ENCODE results near the gene JPH4.
"Not testable (repeated sequence)": the region's sequence is repeated elsewhere in the genome, so short reads cannot be mapped to it uniquely, and the experiment has no call there.

JPH4 gene

GRCh38 chr14:23544511-23545447, 33.8 kb downstream of the JPH4 start:
- DNase-seq, result no peak

- DNase-seq, result no peak
Observed at GRCh38 chr14:23543403-23543802, 35.2 kb downstream of the JPH4 start.

DNA sequence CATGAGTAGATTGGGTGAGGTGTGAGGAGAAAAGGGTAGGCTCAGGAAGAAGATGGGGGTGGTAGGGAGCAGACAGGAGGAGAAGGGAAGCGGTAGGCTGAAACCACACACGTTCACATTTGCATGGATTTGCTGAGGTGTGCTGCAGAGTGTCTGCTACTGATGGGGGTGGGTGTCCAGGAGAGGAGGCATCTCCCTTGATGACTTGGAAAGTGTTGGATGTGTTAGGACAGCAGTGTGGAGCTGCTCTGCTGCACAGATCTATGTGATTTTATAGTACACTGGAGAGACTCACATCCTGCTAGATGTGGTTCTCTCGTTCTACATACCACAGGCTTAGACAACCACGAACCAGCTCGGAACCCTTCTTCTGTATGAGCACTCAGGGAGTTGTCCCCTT, 36.3 kb downstream of the JPH4 start:
- DNase-seq, result no peak

DNA sequence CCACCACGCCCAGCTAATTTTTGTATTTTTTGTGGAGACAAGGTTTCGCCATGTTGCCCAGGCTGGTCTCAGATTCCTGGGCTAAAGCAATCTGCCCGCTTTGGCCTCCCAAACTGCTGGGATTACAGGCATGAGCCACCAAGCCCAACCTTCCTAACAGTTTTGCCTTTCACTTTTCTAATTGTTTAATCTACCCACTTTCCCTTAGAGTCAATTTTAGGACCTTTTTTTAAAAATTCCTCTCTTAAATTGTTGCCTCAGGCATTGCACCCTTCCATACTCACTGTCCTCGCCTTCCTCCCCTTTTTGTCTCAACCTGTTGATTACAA, 38.5 kb downstream of the JPH4 start:
- no peak for DNase-seq

DNA sequence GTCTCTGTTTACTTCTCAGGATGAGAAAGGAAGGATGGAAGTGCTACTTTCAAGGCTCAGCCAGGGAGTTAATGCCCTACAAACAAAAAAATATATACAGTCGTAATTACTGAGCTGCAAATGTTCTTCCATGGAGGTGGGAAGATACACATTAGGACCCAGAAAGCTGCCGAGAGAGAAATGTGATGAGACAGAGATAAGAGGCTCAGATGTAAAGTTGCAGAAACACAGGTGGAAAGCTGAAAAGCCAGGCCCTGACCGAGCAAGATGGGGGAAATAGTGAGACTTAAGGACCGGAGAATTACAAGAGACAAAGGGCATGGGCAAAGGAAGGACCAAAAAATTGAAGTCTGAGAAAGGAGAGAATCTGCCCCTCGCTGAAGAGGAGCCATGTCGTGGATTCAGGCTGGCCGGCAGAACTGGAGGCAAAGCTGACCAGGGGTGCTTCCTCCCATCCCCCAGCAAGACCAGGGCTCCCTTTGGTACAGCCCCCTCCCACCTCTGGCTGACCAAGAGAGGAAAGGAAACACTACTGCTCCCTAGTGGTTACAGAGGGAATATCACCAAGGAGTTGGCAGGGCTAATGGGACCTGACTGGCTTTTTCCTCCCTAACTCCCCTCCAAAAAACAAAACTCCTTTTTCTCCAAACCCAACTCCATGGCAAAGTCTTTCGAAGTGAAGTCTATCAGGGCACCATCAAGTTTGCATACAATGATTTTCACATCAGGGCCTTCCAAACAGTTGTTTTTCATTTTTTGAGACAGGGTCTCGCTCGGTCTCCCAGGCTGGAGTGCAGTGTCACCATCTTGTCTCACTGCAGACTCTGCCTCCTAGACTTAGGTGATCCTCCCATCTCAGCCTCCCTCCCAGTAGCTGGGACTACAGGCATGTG, 39.1 kb downstream of the JPH4 start:
- no peak for DNase-seq

GRCh38 chr14:23538785-23539184, 39.8 kb downstream of the JPH4 start:
- no peak for DNase-seq

DNA sequence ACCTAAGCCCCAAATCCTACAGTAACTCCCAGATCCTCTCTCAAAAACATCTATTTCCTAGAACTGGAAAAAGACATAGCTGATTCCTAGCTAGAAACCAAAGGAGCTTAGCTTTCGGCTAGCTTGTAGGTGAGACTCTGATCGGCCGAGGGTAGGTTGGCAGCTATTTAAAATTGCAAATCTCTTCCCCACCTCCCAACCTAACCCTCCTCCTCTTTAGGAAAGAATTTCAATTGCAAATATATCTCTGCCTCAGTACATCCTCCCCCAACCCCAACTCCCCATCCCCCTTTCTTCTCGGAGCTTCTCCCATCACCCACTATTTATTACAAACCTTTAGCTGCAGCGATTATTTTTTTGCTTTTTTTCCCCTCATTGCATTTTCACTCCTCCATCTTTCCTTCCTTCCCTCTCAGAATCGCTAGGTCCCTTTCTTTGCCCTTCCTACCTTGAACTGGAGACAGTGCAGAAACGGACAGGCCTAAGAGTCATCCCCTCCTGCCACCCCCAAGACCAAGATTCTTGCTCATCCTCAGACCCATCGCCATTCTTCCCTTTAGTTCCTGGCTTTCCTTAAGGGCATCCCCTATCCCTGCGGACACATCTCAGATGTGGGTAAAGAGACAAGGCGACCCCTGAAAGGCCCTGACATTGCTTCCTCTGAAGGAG, 40.4 kb downstream of the JPH4 start:
- no peak for DNase-seq

GRCh38 chr14:23537351-23538049, 41.1 kb downstream of the JPH4 start:
- DNase-seq, result no peak

DNA sequence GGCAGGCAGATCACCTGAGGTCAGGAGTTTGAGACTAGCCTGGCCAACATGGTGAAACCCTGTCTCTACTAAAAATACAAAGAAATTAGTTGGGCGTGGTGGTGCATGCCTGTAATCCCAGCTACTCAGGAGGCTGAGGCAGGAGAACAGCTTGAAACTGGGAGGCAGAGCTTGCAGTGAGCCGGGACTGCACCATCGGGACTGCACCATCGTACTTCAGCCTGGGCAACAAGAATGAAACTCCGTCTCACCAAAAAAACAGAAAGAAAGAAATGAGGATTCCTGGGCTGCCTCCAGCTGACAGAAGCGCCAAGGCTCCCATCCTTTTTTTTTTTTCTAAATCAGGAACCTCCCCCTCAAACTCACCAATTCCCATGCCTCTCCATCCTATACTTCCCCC, 41.7 kb downstream of the JPH4 start:
- not testable (repeated sequence) for DNase-seq

DNA sequence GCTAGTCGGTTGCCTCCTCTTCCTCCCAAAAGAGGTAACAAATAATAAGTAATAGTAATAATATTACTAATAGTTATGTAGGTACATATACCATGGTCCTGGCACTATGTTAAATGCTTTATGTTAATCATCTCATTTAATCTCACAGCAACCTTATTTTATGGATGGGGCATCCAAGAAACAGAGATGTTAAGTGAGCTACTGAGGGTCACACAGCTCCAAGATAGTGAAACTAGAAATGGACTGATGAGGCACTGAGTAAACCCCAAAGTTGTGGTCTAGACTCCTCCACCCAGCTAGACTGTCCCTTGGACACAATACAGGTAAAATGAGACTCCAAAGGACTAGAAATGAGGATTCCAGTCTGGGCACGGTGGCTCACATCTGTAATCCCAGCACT, 42.1 kb downstream of the JPH4 start:
- no peak for DNase-seq

DNA sequence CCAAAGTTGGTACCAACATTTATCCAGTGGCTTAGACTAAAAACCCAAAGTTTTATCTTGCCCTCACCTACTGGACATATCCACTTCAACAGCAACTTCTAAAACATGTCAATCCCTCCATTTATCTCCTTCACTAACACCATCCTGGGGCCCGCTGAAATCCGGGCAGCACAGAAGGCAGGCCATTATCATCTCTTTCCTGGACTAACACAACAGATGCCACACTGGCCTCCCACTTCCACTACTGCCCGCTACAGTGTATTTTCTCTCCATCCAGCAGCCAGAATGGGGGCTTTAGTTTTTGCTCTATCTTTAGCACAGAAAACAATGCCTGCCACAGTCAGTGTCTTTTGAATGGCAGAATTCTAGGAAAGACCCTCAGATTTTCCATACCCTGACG, 42.6 kb downstream of the JPH4 start:
- no peak for DNase-seq

GRCh38 chr14:23533652-23534435, 44.7 kb downstream of the JPH4 start:
- no peak for DNase-seq

GRCh38 chr14:23532658-23533057, 45.9 kb downstream of the JPH4 start:
- no peak for DNase-seq

GRCh38 chr14:23531391-23531790, 47.2 kb downstream of the JPH4 start:
- no peak for DNase-seq

DNA sequence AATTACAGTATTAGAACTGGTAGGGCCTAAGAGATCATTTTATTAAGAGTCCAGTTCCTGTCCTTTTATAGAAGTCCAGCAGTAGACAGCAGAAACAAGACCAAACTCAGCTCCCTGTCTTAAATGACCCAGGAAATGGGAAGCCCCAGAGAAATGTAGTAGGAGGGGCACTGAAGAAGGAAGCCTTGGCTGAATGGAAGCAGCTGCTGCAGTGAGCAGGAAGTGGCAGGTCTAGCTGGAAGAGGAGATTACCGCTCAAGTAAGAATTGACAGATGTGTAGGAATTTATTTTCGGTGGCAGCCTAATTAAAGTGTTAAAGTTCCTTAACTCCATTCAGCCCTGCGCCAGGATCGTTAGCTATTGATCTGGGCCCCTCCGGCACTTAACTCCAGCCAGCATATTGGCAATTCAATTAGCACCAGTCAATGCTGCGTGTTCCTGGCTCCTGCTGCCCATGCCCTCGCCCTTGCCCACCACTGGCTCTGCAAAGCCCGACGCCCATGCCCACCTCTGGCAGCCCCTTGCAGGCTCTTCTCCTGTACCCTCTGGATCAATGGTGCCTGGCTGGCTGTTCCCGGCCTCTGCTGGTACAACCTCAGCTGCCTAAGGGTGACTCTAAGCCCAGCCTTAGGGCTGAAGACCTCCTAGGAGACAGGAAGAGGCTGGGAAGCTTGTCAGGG, 48.1 kb downstream of the JPH4 start:
- DNase-seq, result no peak

- no peak for DNase-seq
Observed at GRCh38 chr14:23529016-23529415, 49.6 kb downstream of the JPH4 start.

DNA sequence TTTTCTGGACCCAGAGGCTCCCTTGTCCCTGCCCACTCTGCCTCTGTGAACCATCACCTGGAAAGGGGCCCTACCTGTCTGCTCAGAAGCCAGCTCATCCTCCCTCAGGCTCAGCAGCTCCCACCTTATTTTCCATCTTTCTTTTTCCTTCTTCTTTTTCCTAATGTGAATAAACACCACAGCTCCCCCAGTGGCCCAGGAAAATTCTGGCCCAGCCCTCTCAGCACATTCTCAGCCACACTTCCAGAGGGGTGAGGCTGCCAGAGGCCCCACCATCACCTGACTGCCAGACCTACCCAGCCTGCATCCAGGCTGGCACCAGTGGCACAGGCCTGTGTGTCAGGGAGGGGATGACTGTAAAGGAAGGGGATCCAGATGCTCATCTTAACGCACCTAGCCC, 50.0 kb downstream of the JPH4 start:
- no peak for DNase-seq

DNA sequence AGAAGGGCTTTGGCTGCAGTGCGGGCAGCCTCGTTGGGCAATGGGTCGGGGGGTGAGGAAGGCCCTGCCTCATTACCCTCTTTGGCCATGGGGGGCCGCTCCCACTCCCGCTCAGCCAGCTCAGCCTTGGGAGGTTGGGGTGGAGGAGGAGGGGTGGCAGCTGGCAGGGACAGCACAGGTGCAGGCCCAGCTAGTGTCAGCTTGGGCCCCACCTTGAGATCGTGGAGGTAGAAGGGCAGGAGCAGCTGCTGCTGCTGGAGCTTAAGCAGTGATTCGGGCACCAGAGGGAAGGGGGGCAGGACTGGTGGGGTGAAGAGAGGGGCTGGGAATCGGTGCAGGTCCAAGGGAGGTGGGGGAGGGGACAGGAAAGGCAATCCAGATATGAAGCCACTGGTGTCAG, 53.0 kb downstream of the JPH4 start:
- no peak for DNase-seq

- DNase-seq, result no peak
Observed at GRCh38 chr14:23524954-23525353, 53.6 kb downstream of the JPH4 start.

GRCh38 chr14:23523229-23524016, 55.2 kb downstream of the JPH4 start:
- no peak for DNase-seq

Data from activated gamma-delta T cell treated with Interleukin-2 at 50 U/mL for 16 hours (primary cell).